Erythroblast (primary cell): ENCODE data around the gene BCL2L11.

Source experiments
- GATA1 ChIP-seq: IDR thresholded peaks from 2 replicates; pipeline ENCODE4 v1.6.1; 2011; ENCODE audit warnings: low read depth, mild to moderate bottlenecking, control low read depth, low read length, moderate library complexity
- POLR2A ChIP-seq: IDR thresholded peaks from 2 replicates; pipeline ENCODE4 v1.6.1; 2011; ENCODE audit warnings: mild to moderate bottlenecking, low read length

DNA sequence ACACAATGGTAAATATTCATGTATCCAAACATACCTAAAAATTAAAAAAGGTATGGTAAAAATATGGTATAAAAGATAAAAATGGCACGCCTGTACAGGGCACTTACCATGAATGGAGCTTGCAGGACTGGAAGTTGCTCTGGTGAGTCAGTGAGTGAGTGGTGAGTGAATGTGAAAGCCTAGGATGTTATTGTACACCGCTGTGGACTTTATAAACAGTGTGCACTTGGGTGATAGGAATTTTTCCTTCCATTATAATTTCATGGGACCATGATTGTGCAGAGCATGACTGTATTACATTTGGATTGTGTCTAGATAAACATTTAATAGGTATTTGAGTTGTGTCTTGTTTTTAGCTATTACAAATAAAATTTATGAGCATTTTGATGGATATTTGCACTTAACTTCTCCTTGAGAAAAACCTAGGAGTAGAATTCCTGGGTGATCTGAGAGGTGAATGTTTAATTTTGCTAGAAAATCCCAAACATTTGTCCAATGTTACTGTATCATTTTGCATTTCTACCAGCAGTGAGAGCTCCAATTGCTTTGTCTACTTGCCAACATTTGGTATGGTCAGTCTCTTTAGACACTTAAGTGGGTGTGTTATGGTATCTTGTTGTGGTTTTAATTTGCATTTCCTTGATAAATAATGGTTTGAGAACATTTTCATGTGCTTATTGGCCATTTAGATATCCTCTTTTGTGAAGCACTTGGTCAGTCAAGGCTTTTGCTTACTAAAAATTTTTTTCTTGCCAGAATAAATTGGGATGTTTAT is 81.7 kb downstream of the BCL2L11 start:
- TF ChIP-seq POLR2A (no peak), GATA1 (no peak)
